IgD-negative memory B cell (primary cell): ENCODE measurements around the gene SMYD1. TPM values are rescaled to one million over a fixed set of nuclear protein-coding genes. Genes with fewer than 3 reads are reported as not detected.

Experiments
- H3K27ac Mint-ChIP-seq, 3 donors: one replicate each; pipeline ENCODE4 v1.8.0; 2020 to 2022; ENCODE audit warnings: mild to moderate bottlenecking in 3 of 3, mixed read lengths in 3 of 3, moderate library complexity in 1 of 3
- H3K27me3 Mint-ChIP-seq: one replicate; pipeline ENCODE4 v1.8.0; 2021; ENCODE audit warnings: mixed read lengths
- H3K36me3 Mint-ChIP-seq: one replicate; pipeline ENCODE4 v1.8.0; 2020; ENCODE audit warnings: mild to moderate bottlenecking, mixed read lengths
- H3K4me1 Mint-ChIP-seq, 3 donors: one replicate each; pipeline ENCODE4 v1.8.0; 2020 to 2022; ENCODE audit warnings: mixed read lengths in 3 of 3, mild to moderate bottlenecking in 1 of 3
- H3K4me3 Mint-ChIP-seq, 4 donors: one replicate each; pipeline ENCODE4 v1.8.0; 2020 to 2022; ENCODE audit warnings: mild to moderate bottlenecking in 4 of 4, mixed read lengths in 4 of 4, moderate library complexity in 3 of 4
- H3K9me3 Mint-ChIP-seq, 3 donors: one replicate each; pipeline ENCODE4 v1.8.0; 2020 to 2021; ENCODE audit warnings: mixed read lengths in 3 of 3, mild to moderate bottlenecking in 1 of 3
- polyA plus RNA-seq: library from polyadenylated mRNA; unstranded; fragments of 300-500 nt; fragmentation: Illumina TruSeq; gene quantifications from one replicate; pipeline ENCODE4 v1.2.3, GENCODE V29; 2021

Gene SMYD1
- polyA plus RNA-seq, 1 donor from 2014 or later: not detected

- Mint-ChIP-seq H3K4me1 (no peaks in the 10 kb centered on the region), H3K27me3 (peaks cover 11% of the 10 kb centered on the region), H3K27ac (no peak overlapping the region), H3K36me3 (no peaks in the 10 kb centered on the region), H3K9me3 (peaks cover 8 to 28% (median 25%) of the 10 kb centered on the region in 3 donors), H3K4me3 (no peak overlapping the region)
Measured at GRCh38 chr2:88148929-88149438, 81.4 kb downstream of the SMYD1 start.

DNA sequence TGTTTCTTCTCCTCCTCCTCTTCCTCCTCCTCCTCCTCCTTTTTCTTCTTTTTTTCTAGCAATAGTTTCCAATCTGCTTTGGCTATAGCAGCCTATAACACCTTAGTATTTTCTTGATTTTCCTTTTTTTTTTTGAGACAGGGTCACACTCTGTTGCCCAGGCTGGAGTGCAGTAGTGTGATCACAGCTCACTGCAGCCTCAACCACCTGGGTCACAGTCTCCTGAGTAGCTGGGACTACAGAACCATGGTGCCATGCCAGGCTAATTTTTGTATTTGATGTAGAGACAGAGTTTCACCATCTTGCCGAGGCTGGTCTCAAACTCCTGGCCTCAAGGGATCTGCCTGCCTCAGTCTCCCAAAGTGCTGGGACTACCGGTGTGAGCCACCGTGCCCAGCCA, 91.9 kb downstream of the SMYD1 start:
- peaks cover 0 to 2% (median 2%) of the 10 kb centered on the region in 3 donors for H3K4me1 Mint-ChIP-seq
- H3K27me3 Mint-ChIP-seq: peaks cover 2% of the 10 kb centered on the region
- H3K36me3 Mint-ChIP-seq: no peaks in the 10 kb centered on the region
- H3K4me3 Mint-ChIP-seq: no peak overlapping the region
- no peaks in the 10 kb centered on the region for H3K9me3 Mint-ChIP-seq
- H3K27ac Mint-ChIP-seq: peak overlapping the region in 1 of 3 donors; percentile 45

- Mint-ChIP-seq H3K9me3 (no peaks in the 10 kb centered on the region), H3K27me3 (peaks cover 2% of the 10 kb centered on the region), H3K27ac (no peak overlapping the region), H3K4me3 (no peak overlapping the region), H3K36me3 (no peaks in the 10 kb centered on the region), H3K4me1 (peaks cover 0 to 2% (median 2%) of the 10 kb centered on the region in 3 donors)
Measured at GRCh38 chr2:88159955-88160415, 92.4 kb downstream of the SMYD1 start.

DNA sequence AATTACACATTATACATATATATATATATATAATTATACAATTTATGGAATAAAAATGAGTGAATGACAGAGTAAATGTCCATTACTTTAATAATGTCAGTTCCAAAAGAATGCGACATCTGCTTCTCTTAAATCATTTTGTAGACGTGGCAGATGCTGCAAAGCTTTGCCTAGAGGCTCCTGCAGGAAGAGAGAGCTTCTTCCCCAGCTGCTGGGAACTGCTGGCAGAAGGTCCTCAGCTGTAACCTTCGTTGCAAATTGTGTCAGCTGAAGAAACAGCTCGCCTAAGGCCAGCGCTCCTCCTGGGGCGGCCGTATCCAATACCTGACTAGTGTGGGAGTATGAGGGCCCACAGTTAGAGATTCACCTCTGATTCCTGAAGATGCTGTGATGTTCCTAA, 92.9 kb downstream of the SMYD1 start:
- peaks cover 0 to 2% (median 2%) of the 10 kb centered on the region in 3 donors for H3K4me1 Mint-ChIP-seq
- H3K36me3 Mint-ChIP-seq: no peaks in the 10 kb centered on the region
- peaks cover 2% of the 10 kb centered on the region for H3K27me3 Mint-ChIP-seq

GRCh38 chr2:88161446-88162244, 94.0 kb downstream of the SMYD1 start:
- Mint-ChIP-seq H3K4me1 (peaks cover 0 to 2% (median 2%) of the 10 kb centered on the region in 3 donors), H3K36me3 (no peaks in the 10 kb centered on the region), H3K27ac (no peak overlapping the region), H3K9me3 (no peaks in the 10 kb centered on the region), H3K4me3 (no peak overlapping the region), H3K27me3 (peaks cover 2% of the 10 kb centered on the region)

More for the DNA sequence above, 92.9 kb downstream of the SMYD1 start:
- Mint-ChIP-seq H3K4me3 (no peak overlapping the region), H3K27ac (no peak overlapping the region), H3K9me3 (no peaks in the 10 kb centered on the region)

Other genes starting within 250 kb of the SMYD1 start
- gene RGPD2, start 242.0 kb upstream of the SMYD1 start, polyA plus RNA-seq: 6.6 TPM
- gene RNU2-63P, start 51.3 kb upstream of the SMYD1 start, polyA plus RNA-seq: not detected
- gene KRCC1, start 12.0 kb upstream of the SMYD1 start, polyA plus RNA-seq: 38.0 TPM
- gene FABP1, start 60.2 kb downstream of the SMYD1 start, polyA plus RNA-seq: not detected
- gene THNSL2, start 102.5 kb downstream of the SMYD1 start, polyA plus RNA-seq: 1.8 TPM